ENCODE results near the gene TTBK2. TPM values are rescaled to one million over a fixed set of nuclear protein-coding genes. Genes with fewer than 3 reads are reported as not detected.

The TTBK2 gene
- total and polyA plus RNA-seq, 2 experiments from 2014 or later: 11.9 to 29.0 TPM

- no peak overlapping the region for H3K4me3 ChIP-seq
- no peak overlapping the region for H3K27ac ChIP-seq
- H3K27me3 ChIP-seq: no peaks in the 10 kb centered on the region
- peaks cover 8% of the 10 kb centered on the region for H3K4me1 ChIP-seq (ENCODE audit: low read depth)
- DNase-seq (ENCODE audit: low read depth in 1 of 2, low spot score in 1 of 2): no peak
- no peaks in the 10 kb centered on the region for H3K9me3 ChIP-seq (ENCODE audit: low read depth)
- H3K36me3 ChIP-seq: no peaks in the 10 kb centered on the region
- TF ChIP-seq CTCF (IDR thresholded peaks at IDR 0.05; ENCODE audit: low read depth, low read length): no peak
These were observed 4.8 kb downstream of the TTBK2 start for GRCh38 chr15:42915654-42916315.

GRCh38 chr15:42914728-42915497 is 5.7 kb downstream of the TTBK2 start:
- H3K4me3 ChIP-seq: no peak overlapping the region
- H3K9me3 ChIP-seq (ENCODE audit: low read depth): no peaks in the 10 kb centered on the region
- DNase-seq (ENCODE audit: low read depth in 1 of 2, low spot score in 1 of 2): no peak
- no peak overlapping the region for H3K27ac ChIP-seq
- no peak for TF ChIP-seq CTCF (IDR thresholded peaks at IDR 0.05; ENCODE audit: low read depth, low read length)
- peaks cover 8% of the 10 kb centered on the region for H3K4me1 ChIP-seq (ENCODE audit: low read depth)
- no peaks in the 10 kb centered on the region for H3K27me3 ChIP-seq
- no peaks in the 10 kb centered on the region for H3K36me3 ChIP-seq

- Histone ChIP-seq H3K4me3 (no peak overlapping the region), H3K4me1 (ENCODE audit: low read depth) (no peaks in the 10 kb centered on the region), H3K27ac (no peak overlapping the region), H3K27me3 (no peaks in the 10 kb centered on the region), H3K36me3 (no peaks in the 10 kb centered on the region), H3K9me3 (ENCODE audit: low read depth) (no peaks in the 10 kb centered on the region)
- DNase-seq (ENCODE audit: low read depth in 1 of 2, low spot score in 1 of 2): peak in 1 of 2 donors; percentile 29
- TF ChIP-seq CTCF (IDR thresholded peaks at IDR 0.05; ENCODE audit: low read depth, low read length): no peak
These were observed 9.5 kb downstream of the TTBK2 start for GRCh38 chr15:42911058-42911592.

GRCh38 chr15:42908538-42908937 is 12.0 kb downstream of the TTBK2 start:
- no peak for DNase-seq (ENCODE audit: low read depth in 1 of 2, low spot score in 1 of 2)
- H3K27ac ChIP-seq: no peak overlapping the region

More at GRCh38 chr15:42908538-42908937, 12.0 kb downstream of the TTBK2 start:
- no peaks in the 10 kb centered on the region for H3K9me3 ChIP-seq (ENCODE audit: low read depth)
- H3K27me3 ChIP-seq: no peaks in the 10 kb centered on the region
- H3K4me1 ChIP-seq (ENCODE audit: low read depth): peaks cover 8% of the 10 kb centered on the region
- TF ChIP-seq CTCF (IDR thresholded peaks at IDR 0.05; ENCODE audit: low read depth, low read length): no peak
- no peak overlapping the region for H3K4me3 ChIP-seq
- no peaks in the 10 kb centered on the region for H3K36me3 ChIP-seq

All from cardiac muscle cell (in vitro differentiated cells and primary cell).